ENCODE data around the gene CABLES1. TPM values are rescaled to one million over a fixed set of nuclear protein-coding genes. Genes with fewer than 3 reads are reported as not detected.

CABLES1 gene
- total and polyA plus RNA-seq, 2 of the 8 experiments (the other 6 are each of a cell fraction or from before 2014, with no cell fraction given), result 9.2 to 26.4 TPM

- TF ChIP-seq JUND (IDR thresholded peaks at IDR 0.05; ENCODE audit: low read length), result 0 out of 2 replicates have a peak, but pooled peaks have one; percentile 11
- TF ChIP-seq BACH1 (IDR thresholded peaks at IDR 0.05; ENCODE audit: low read length), result peak; percentile 39; the same call in 1 of the 2 replicates
- no peak for TF ChIP-seq SP2 (IDR thresholded peaks at IDR 0.05; ENCODE audit: low read length)
- peak; percentile 72 for TF ChIP-seq TBP (IDR thresholded peaks at IDR 0.05; ENCODE audit: low read depth, low read length)
- TF ChIP-seq TEAD4 (IDR thresholded peaks at IDR 0.05; ENCODE audit: low read depth, low read length), result no peak
- TF ChIP-seq POLR2A (IDR thresholded peaks at IDR 0.05; ENCODE audit: control extremely low read depth in 1 of 2, low read depth in 2 of 2, low read length in 2 of 2), result peak in 1 of 2 experiments; percentile 80; a peak in 1 of 3 replicates
- TF ChIP-seq SRF (IDR thresholded peaks at IDR 0.05; ENCODE audit: low read depth, low read length), result no peak
- TF ChIP-seq MAX (IDR thresholded peaks at IDR 0.05), result peak; percentile 62
- TF ChIP-seq TAF7 (optimal IDR thresholded peaks at IDR 0.05; ENCODE audit: borderline replicate concordance, low read depth, low read length), result peak; percentile 39
- TF ChIP-seq TAF1 (IDR thresholded peaks at IDR 0.05; ENCODE audit: low read depth, low read length), result peak; percentile 26; the same call in 1 of the 2 replicates
- no peak for TF ChIP-seq CBX5 (IDR thresholded peaks at IDR 0.05; ENCODE audit: low read depth, low read length)
- no peak for TF ChIP-seq NRF1 (IDR thresholded peaks at IDR 0.05; ENCODE audit: low read depth, low read length)
- TF ChIP-seq SIN3A (conservative IDR thresholded peaks at IDR 0.05 in 1 of 2, IDR thresholded peaks at IDR 0.05 in 1 of 2; ENCODE audit: low read depth in 1 of 2, low read length in 2 of 2), result 0 out of 4 replicates have a peak, but pooled peaks of 1 of the 2 experiments have one; percentile 28
- TF ChIP-seq USF2 (IDR thresholded peaks at IDR 0.05; ENCODE audit: low read length), result no peak
- 0 out of 2 replicates have a peak, but pooled peaks have one; percentile 12 for TF ChIP-seq GTF2F1 (IDR thresholded peaks at IDR 0.05; ENCODE audit: borderline replicate concordance, low read depth, low read length)
- no peak for TF ChIP-seq E2F6 (IDR thresholded peaks at IDR 0.05)
- TF ChIP-seq SIRT6 (IDR thresholded peaks at IDR 0.05; ENCODE audit: low read length), result no peak
- peak; percentile 22; the same call in 1 of the 2 replicates for TF ChIP-seq PHF8 (conservative IDR thresholded peaks at IDR 0.05; ENCODE audit: low read depth, low read length)
- TF ChIP-seq ASH2L (IDR thresholded peaks at IDR 0.05; ENCODE audit: low read length), result peak; percentile 50
- TF ChIP-seq EGR1 (IDR thresholded peaks at IDR 0.05; ENCODE audit: borderline replicate concordance, low read depth, low read length), result no peak
- no peak for TF ChIP-seq CHD2 (IDR thresholded peaks at IDR 0.05; ENCODE audit: low read length)
- no peak for TF ChIP-seq CEBPB (IDR thresholded peaks at IDR 0.05; ENCODE audit: low read depth, low read length)
- TF ChIP-seq RBBP5 (IDR thresholded peaks at IDR 0.05; ENCODE audit: borderline replicate concordance, low read depth, low read length), result no peak
- no peak for TF ChIP-seq SP4 (IDR thresholded peaks at IDR 0.05; ENCODE audit: low read length)
Measured at GRCh38 chr18:23134780-23135549, at the start of gene CABLES1 (continued).
